GM03348 (cell line): ENCODE data around the gene KRT15.

Experiments used
- DNase-seq: peaks from one replicate; pipeline ENCODE4 v3.0.0; 2012; ENCODE audit warnings: low spot score

The KRT15 gene

GRCh38 chr17:41480136-41480535 lies 38.6 kb downstream of the KRT15 start:
- no peak for DNase-seq

DNA sequence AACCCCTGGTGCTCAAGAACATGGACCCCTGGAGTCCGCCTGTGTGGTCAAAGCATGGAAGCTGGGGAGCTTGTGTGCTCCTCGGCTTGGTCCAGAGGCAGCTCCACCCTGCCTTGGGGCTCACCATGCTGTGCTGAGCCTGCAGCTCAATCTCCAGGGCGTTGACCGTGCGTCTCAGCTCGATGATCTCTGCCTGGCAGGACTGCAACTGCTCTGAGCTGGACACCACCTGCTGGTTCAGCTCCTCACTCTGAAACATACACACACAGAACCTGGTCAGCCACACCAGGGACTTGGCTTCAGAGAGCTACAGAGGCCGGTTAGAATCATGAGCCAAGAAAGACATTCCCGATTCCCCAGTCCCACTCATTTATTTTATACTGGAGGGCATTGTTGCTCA lies 40.5 kb downstream of the KRT15 start:
- no peak for DNase-seq

GRCh38 chr17:41476866-41477815 lies 41.5 kb downstream of the KRT15 start:
- DNase-seq = no peak

DNA sequence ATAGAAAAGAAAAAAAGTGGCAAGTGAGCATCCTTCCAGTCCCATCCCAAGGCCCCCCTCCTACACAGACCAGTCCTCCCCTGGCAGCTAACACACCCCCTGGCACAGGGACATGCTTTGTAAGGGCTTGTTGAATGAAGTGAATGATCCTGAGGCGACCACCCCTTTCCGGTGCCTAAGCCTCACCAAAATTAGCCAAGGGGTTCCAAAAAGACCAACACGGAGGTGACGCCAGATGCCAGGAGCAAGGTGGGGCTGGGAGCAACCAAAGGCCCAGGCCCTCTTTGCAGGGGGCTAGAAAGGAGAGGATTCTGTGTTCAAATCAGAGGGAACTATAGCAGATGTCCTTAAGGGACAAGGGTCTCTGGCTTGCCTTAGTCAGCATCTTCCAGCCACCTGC lies 43.3 kb downstream of the KRT15 start:
- DNase-seq = no peak

GRCh38 chr17:41474863-41475262 lies 43.8 kb downstream of the KRT15 start:
- no peak for DNase-seq

GRCh38 chr17:41468346-41468745 lies 50.3 kb downstream of the KRT15 start:
- no peak for DNase-seq

- peak; percentile 43 for DNase-seq
Observed at GRCh38 chr17:41467561-41467960, 51.1 kb downstream of the KRT15 start.

GRCh38 chr17:41466988-41467387 lies 51.7 kb downstream of the KRT15 start, which contains the start of gene KRT32:
Gene KRT32 (minus strand): TSS chr17:41467386. CDS start chr17:41467325, 61 bp downstream.
- DNase-seq = no peak

- peak; percentile 90 for DNase-seq
Observed at GRCh38 chr17:41464682-41465081, 54.0 kb downstream of the KRT15 start.

DNA sequence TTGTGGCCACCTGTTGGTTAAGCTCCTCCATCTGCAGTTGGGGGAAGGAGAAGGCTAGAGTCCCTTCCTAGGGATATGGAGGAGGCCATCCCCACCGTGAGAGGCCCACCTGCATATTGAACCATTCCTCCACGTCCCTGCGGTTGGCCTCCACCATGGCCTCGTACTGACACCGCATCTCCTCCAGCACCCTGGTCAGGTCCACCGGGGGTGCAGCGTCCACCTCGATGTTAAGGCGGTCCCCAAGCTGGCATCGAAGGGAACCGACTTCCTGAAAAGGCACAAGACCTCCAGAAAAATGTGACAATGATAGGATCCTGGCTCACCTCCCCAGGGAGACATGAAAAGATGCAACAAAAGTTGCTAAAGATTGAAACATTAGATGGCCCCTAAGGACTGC lies 54.5 kb downstream of the KRT15 start:
- DNase-seq = no peak

DNA sequence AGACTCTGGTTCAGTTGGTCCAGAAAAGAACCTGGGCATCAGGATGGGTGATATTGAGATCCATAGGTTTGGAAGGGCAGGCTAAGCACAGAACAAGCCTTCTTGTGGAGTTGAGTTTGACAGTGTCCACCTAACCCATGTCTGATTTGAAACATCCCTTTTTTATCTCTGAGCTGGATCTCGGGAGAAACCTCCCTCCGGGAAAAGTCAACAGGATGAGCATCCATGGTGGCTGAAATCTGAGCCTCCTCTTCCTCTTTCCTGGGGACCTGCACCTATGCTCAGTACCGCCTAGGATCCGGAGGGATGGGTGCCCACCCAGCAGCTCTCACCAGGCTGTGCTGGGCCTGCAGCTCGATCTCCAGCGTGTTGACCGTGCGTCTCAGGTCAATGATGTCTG lies 54.9 kb downstream of the KRT15 start:
- no peak for DNase-seq
